Measurements from ENCODE around the gene BMP10. TPM values are rescaled to one million over a fixed set of nuclear protein-coding genes. Genes with fewer than 3 reads are reported as not detected.

Gene BMP10
- total RNA-seq, 4 donors from 2014 or later: not detected

DNA sequence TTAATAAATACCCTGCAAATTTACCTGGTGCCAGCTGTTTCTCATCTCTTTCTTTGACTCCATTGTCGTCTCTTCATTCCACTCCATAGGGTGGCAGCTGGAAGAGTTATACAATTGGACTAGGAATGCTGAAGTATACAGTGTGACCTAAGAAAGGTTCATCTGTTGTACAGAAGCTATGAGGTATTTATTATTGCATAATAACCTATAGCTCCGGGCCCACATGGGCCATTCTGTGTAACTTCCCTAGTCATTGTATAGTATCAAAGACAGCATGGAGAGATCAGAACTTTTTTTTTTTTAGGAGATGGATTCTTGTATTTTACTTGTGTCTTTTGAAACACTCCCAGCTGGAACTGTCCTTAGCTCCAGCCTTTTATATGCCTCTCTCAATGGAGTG, 26.2 kb downstream of the BMP10 start:
- no peak for DNase-seq (ENCODE audit: low spot score)
- TF ChIP-seq, protein P1, sequence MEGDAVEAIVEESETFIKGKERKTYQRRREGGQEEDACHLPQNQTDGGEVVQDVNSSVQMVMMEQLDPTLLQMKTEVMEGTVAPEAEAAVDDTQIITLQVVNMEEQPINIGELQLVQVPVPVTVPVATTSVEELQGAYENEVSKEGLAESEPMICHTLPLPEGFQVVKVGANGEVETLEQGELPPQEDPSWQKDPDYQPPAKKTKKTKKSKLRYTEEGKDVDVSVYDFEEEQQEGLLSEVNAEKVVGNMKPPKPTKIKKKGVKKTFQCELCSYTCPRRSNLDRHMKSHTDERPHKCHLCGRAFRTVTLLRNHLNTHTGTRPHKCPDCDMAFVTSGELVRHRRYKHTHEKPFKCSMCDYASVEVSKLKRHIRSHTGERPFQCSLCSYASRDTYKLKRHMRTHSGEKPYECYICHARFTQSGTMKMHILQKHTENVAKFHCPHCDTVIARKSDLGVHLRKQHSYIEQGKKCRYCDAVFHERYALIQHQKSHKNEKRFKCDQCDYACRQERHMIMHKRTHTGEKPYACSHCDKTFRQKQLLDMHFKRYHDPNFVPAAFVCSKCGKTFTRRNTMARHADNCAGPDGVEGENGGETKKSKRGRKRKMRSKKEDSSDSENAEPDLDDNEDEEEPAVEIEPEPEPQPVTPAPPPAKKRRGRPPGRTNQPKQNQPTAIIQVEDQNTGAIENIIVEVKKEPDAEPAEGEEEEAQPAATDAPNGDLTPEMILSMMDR (IDR thresholded peaks at IDR 0.05): no peak
- no peak for ATAC-seq (ENCODE audit: low FRiP score)

GRCh38 chr2:68839260-68839833, 31.9 kb downstream of the BMP10 start:
- no peak for DNase-seq (ENCODE audit: low spot score)
- TF ChIP-seq, protein P1 (IDR thresholded peaks at IDR 0.05): no peak
- ATAC-seq (ENCODE audit: low FRiP score): no peak

DNA sequence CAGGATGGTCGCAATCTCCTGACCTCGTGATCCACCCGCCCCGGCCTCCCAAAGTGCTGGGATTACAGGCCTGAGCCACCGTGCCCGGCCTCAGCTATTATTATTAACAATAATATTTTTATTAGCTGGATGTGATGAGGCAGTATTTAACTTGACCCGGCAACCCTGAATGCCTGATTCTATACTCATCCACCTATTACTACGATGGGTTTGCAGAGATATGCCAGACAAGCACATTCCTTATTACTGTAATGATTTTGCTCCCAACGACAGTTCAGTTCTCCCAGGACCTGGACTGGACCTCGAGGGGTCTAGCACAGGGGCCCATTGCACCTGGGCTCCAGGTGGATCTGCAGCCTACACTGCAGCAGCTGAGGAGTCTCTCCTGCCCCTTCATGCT, 32.6 kb downstream of the BMP10 start:
- TF ChIP-seq, protein P1 (IDR thresholded peaks at IDR 0.05): no peak
- ATAC-seq (ENCODE audit: low FRiP score) (no peak), DNase-seq (ENCODE audit: low spot score) (no peak)

DNA sequence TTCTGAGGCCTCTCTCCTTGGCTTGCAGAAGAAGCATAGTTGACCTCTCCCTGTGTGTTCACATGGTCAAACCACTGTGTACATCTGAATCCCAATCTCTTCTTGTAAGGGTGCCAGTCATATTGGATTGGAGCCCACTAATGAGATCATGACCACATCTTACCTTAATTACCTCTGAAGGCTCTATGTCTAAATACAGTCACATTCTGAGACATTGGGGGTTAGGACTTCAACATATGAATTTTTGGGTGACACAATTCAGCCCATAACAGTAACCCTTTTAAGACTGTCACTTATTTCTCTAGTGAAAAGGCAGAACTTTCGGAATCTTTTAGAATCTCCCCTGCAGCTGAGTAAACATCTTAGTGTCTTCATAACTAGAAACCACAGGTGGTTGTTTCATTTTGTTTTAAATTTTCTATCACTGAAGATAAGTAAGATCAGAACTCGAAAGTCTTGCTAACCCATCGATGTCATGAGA, 33.3 kb downstream of the BMP10 start:
- TF ChIP-seq, protein P1 (IDR thresholded peaks at IDR 0.05): no peak
- no peak for ATAC-seq (ENCODE audit: low FRiP score)
- no peak for DNase-seq (ENCODE audit: low spot score)

DNA sequence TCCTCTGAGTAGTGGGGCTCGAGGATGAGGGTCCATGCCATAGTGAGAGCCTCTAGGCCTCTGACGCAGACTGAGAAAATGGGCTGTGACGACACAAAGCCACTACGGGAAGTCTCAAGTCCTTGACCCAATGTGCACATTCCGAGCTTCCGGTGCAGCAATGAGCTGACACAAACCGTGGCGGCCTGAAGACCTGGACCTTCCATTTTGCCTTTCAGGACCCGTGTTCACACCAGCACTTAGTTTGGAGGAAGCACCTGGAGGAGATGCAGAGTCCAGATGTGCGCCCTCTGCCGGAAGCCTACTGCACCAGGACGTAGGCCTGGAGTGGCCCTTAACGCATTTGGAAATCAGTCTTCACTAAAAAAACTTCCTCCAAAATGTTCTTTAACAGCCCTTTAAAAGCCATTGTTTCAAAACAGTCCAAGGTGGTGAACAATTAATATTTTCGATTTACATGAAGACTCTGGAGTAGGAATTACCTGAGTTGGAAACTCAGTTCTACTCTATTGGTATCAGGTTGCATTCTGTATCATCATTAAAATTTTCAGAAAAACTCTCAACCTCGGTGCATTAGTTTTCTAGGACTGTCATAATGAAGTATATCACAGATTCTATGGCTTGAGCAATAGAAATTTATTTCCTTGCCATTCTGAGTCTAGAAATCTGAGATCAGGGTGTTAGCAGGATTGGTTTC, 33.9 kb downstream of the BMP10 start:
- ATAC-seq (ENCODE audit: low FRiP score): no peak
- peak; percentile 51 for DNase-seq (ENCODE audit: low spot score)
- TF ChIP-seq, protein P1 (IDR thresholded peaks at IDR 0.05): no peak

GRCh38 chr2:68835621-68836020, 35.6 kb downstream of the BMP10 start:
- ATAC-seq (ENCODE audit: low FRiP score) (no peak), DNase-seq (ENCODE audit: low spot score) (no peak)
- TF ChIP-seq, protein P1 (IDR thresholded peaks at IDR 0.05): no peak

Data from omental fat pad (tissue), 4 donors.